ENCODE results near the gene TFAP2A.

TFAP2A gene

GRCh38 chr6:10453596-10453995, 38.7 kb upstream of the TFAP2A start:
- DNase-seq (ENCODE audit: extremely low spot score), result no peak
- ChIA-PET CTCF (interaction anchor here (0.9 to 2.0 kb wide), 3 partner anchors 10 to 19 kb away, joined by 3 to 6 read pairs (median 5); no protein-coding TSS in a partner anchor), POLR2A (no interaction called here)
- TF ChIP-seq CTCF (IDR thresholded peaks at IDR 0.05; ENCODE audit: control extremely low read depth, extremely low read depth, low read depth, missing control alignments), result no peak

- POLR2A ChIA-PET, result no interaction called here
- no peak for TF ChIP-seq CTCF (IDR thresholded peaks at IDR 0.05; ENCODE audit: control extremely low read depth, extremely low read depth, low read depth, missing control alignments)
- no peak for DNase-seq (ENCODE audit: extremely low spot score)
- CTCF ChIA-PET, result no interaction called here
Observed at GRCh38 chr6:10451828-10452509, 37.1 kb upstream of the TFAP2A start.

GRCh38 chr6:10451394-10451793, 36.5 kb upstream of the TFAP2A start:
- no peak for TF ChIP-seq CTCF (IDR thresholded peaks at IDR 0.05; ENCODE audit: control extremely low read depth, extremely low read depth, low read depth, missing control alignments)
- CTCF ChIA-PET, result interaction anchor here (2.1 kb wide), 1 partner anchor 16 kb away, joined by 5 read pairs; no protein-coding TSS in a partner anchor
- POLR2A ChIA-PET, result no interaction called here
- DNase-seq (ENCODE audit: extremely low spot score), result no peak

- CTCF ChIA-PET, result interaction anchor here (2.1 kb wide), 1 partner anchor 14 kb away, joined by 5 read pairs; no protein-coding TSS in a partner anchor
- DNase-seq (ENCODE audit: extremely low spot score), result no peak
- no peak for TF ChIP-seq CTCF (IDR thresholded peaks at IDR 0.05; ENCODE audit: control extremely low read depth, extremely low read depth, low read depth, missing control alignments)
- POLR2A ChIA-PET, result no interaction called here
Observed at GRCh38 chr6:10449751-10450150, 34.9 kb upstream of the TFAP2A start.

- TF ChIP-seq CTCF (IDR thresholded peaks at IDR 0.05; ENCODE audit: control extremely low read depth, extremely low read depth, low read depth, missing control alignments), result no peak
- DNase-seq (ENCODE audit: extremely low spot score), result no peak
- POLR2A ChIA-PET, result no interaction called here
- CTCF ChIA-PET, result interaction anchor here (2.1 to 5.6 kb wide), 3 partner anchors 13 to 19 kb away, joined by 6 to 39 read pairs (median 7); no protein-coding TSS in a partner anchor
Observed at GRCh38 chr6:10448096-10448495, 33.2 kb upstream of the TFAP2A start.

GRCh38 chr6:10446548-10446947, 31.7 kb upstream of the TFAP2A start:
- ChIA-PET POLR2A (no interaction called here), CTCF (interaction anchor here (2.1 to 5.6 kb wide), 3 partner anchors 12 to 18 kb away, joined by 6 to 39 read pairs (median 7); no protein-coding TSS in a partner anchor)
- TF ChIP-seq CTCF (IDR thresholded peaks at IDR 0.05; ENCODE audit: control extremely low read depth, extremely low read depth, low read depth, missing control alignments), result no peak
- DNase-seq (ENCODE audit: extremely low spot score), result no peak
